Testis (tissue), 2 donors: ENCODE results near the gene HDAC9.

Experiments
- POLR2A ChIP-seq: fragments of 450-650 bp; IDR thresholded peaks from one replicate; pipeline ENCODE4 v1.6.1; 2017; ENCODE audit warnings: antibody characterized with exemption, mild to moderate bottlenecking, moderate library complexity
- TF ChIP-seq, protein P1 (sequence below), 3 experiments: fragments of 450-650 bp in 2 of 3; fragments of 200-600 bp in 1 of 3; sonication (generic) in 1 of 3; IDR thresholded peaks; one replicate each; pipeline ENCODE4 v1.5.1; 2016 to 2019; ENCODE audit warnings: antibody characterized with exemption in 3 of 3, mild to moderate bottlenecking in 2 of 3, moderate library complexity in 1 of 3

DNA sequence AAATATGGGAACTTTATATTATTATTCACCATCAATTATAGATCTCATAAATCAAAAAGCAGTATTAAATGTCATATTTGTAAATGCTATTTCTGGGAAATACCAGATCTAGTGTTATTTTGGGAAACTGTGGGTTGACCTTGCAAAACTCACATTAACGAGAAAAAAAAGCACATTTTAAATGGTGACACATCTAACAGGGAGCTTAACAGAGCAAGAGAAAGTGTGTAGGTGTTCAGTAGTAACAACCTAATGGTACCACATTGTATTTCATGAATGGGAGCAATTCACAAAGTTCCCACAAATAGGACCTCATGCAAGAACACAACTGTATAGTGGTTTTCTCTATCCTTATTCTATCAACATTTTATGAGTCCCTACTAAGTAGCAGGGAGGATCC is 26.2 kb upstream of the HDAC9 start:
- TF ChIP-seq POLR2A: no peak
- TF ChIP-seq, protein P1, sequence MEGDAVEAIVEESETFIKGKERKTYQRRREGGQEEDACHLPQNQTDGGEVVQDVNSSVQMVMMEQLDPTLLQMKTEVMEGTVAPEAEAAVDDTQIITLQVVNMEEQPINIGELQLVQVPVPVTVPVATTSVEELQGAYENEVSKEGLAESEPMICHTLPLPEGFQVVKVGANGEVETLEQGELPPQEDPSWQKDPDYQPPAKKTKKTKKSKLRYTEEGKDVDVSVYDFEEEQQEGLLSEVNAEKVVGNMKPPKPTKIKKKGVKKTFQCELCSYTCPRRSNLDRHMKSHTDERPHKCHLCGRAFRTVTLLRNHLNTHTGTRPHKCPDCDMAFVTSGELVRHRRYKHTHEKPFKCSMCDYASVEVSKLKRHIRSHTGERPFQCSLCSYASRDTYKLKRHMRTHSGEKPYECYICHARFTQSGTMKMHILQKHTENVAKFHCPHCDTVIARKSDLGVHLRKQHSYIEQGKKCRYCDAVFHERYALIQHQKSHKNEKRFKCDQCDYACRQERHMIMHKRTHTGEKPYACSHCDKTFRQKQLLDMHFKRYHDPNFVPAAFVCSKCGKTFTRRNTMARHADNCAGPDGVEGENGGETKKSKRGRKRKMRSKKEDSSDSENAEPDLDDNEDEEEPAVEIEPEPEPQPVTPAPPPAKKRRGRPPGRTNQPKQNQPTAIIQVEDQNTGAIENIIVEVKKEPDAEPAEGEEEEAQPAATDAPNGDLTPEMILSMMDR (IDR thresholded peaks at IDR 0.05): no peak
